IMR-90 (cell line): ENCODE measurements around the gene FAM149B1. TPM values are rescaled to one million over a fixed set of nuclear protein-coding genes. Genes with fewer than 3 reads are reported as not detected.

ENCODE experiments used
- ATAC-seq: fragments of 200-7000 bp; cut with Tn5 transposase; 2 replicates; pipeline ENCODE4 v1.9.1; 2020; ENCODE audit warnings: low read depth, mild to moderate bottlenecking, moderate library complexity
- BruUV-seq: library from RNA; stranded (reverse); fragments of 400-500 nt; replicated peaks from 2 replicates; lab custom pipeline; 2021; lab: Mats Ljungman, UMichigan
- CTCF ChIA-PET: fragments of 300-600 bp; formaldehyde crosslinking; extraction: SDS; loops from one replicate; lab custom pipeline; 2021; ENCODE audit warnings: antibody characterized with exemption; lab: Yijun Ruan, JAX
- POLR2A ChIA-PET: fragments of 300-600 bp; sonication (Branson Sonifier 250); formaldehyde crosslinking; loops from one replicate; lab custom pipeline; 2022; ENCODE audit warnings: antibody characterized with exemption; ENCODE audit not compliant: unreplicated experiment; lab: Charles Lee
- DNase-seq: peaks from one replicate; pipeline ENCODE4 v3.0.0; 2013
- H2AFZ ChIP-seq: replicated peaks from 2 replicates; pipeline ENCODE3; 2013; ENCODE audit warnings: low read length, mild to moderate bottlenecking; ENCODE audit not compliant: poor library complexity
- H2AK5ac ChIP-seq: 2 replicates; pipeline ENCODE4 v1.6.1; 2013; ENCODE audit warnings: low read depth, low read length, inconsistent platforms
- H2AK9ac ChIP-seq: replicated peaks from 2 replicates; pipeline ENCODE3; 2013; ENCODE audit warnings: mild to moderate bottlenecking, low read depth, low read length, moderate library complexity; ENCODE audit not compliant: poor library complexity
- H2BK120ac ChIP-seq: 2 replicates; pipeline ENCODE4 v1.6.1; 2013; ENCODE audit warnings: low read depth, low read length, inconsistent platforms
- H2BK15ac ChIP-seq: 3 replicates; pipeline ENCODE4 v1.6.1; 2013; ENCODE audit warnings: low read depth, low read length, inconsistent platforms
- H2BK20ac ChIP-seq: 2 replicates; pipeline ENCODE4 v1.6.1; 2013; ENCODE audit warnings: low read depth, mild to moderate bottlenecking, inconsistent platforms, low read length, moderate library complexity
- H2BK5ac ChIP-seq: 2 replicates; pipeline ENCODE4 v1.6.1; 2013; ENCODE audit warnings: mild to moderate bottlenecking, low read depth, low read length, inconsistent platforms; ENCODE audit not compliant: poor library complexity, severe bottlenecking
- H3K14ac ChIP-seq: replicated peaks from 2 replicates; pipeline ENCODE4 v1.6.1; 2013; ENCODE audit warnings: low read depth, low read length, inconsistent platforms
- H3K18ac ChIP-seq: 2 replicates; pipeline ENCODE4 v1.6.1; 2013; ENCODE audit warnings: low read depth, low read length, control low read depth
- H3K23ac ChIP-seq: 2 replicates; pipeline ENCODE4 v1.6.1; 2013; ENCODE audit warnings: low read depth, low read length, inconsistent platforms
- H3K27ac ChIP-seq: 2 replicates; pipeline ENCODE4 v1.5.1; 2013; ENCODE audit warnings: mild to moderate bottlenecking, control low read depth, low read length; ENCODE audit not compliant: insufficient read depth
- H3K27me3 ChIP-seq: 2 replicates; pipeline ENCODE4 v1.6.1; 2013; ENCODE audit warnings: low read length; ENCODE audit not compliant: control insufficient read depth, insufficient read depth
- H3K36me3 ChIP-seq: 2 replicates; pipeline ENCODE4 v1.6.1; 2013; ENCODE audit warnings: low read length, mixed read lengths; ENCODE audit not compliant: control insufficient read depth, insufficient read depth
- H3K4ac ChIP-seq: 2 replicates; pipeline ENCODE4 v1.6.1; 2013; ENCODE audit warnings: low read depth, low read length, inconsistent platforms
- H3K4me1 ChIP-seq: 2 replicates; pipeline ENCODE4 v1.6.1; 2013; ENCODE audit warnings: low read length, mixed read lengths; ENCODE audit not compliant: control insufficient read depth, insufficient read depth
- H3K4me2 ChIP-seq: 2 replicates; pipeline ENCODE4 v1.6.1; 2013; ENCODE audit warnings: low read depth, mild to moderate bottlenecking, control low read depth, low read length, moderate library complexity
- H3K4me3 ChIP-seq: 2 replicates; pipeline ENCODE4 v1.5.1; 2013; ENCODE audit warnings: low read depth, mild to moderate bottlenecking, control low read depth, low read length, moderate library complexity; ENCODE audit not compliant: insufficient read depth
- H3K56ac ChIP-seq: 2 replicates; pipeline ENCODE4 v1.6.1; 2013; ENCODE audit warnings: low read length, inconsistent platforms; ENCODE audit not compliant: insufficient read depth; ENCODE audit errors: extremely low read depth
- H3K79me1 ChIP-seq, 2 experiments: 2 replicates each; pipeline ENCODE4 v1.6.1; 2013; ENCODE audit warnings: low read length in 2 of 2, inconsistent platforms in 1 of 2, low read depth in 1 of 2
- H3K9ac ChIP-seq: 2 replicates; pipeline ENCODE4 v1.6.1; 2013; ENCODE audit warnings: low read depth, low read length, control low read depth
- H3K9me1 ChIP-seq: 2 replicates; pipeline ENCODE4 v1.6.1; 2013; ENCODE audit warnings: low read length, inconsistent platforms; ENCODE audit not compliant: insufficient read depth
- H3K9me3 ChIP-seq: 2 replicates; pipeline ENCODE4 v1.6.1; 2013; ENCODE audit warnings: low read length; ENCODE audit not compliant: control insufficient read depth, insufficient read depth
- H4K20me1 ChIP-seq: 2 replicates; pipeline ENCODE4 v1.6.1; 2013; ENCODE audit warnings: low read length, inconsistent platforms; ENCODE audit not compliant: insufficient read depth
- H4K5ac ChIP-seq: 2 replicates; pipeline ENCODE4 v1.6.1; 2013; ENCODE audit warnings: mild to moderate bottlenecking, low read depth, low read length, control low read depth
- H4K8ac ChIP-seq, 2 experiments: 2 replicates each; pipeline ENCODE4 v1.6.1; 2013; ENCODE audit warnings: low read depth in 2 of 2, low read length in 2 of 2, control low read depth in 1 of 2, inconsistent platforms in 1 of 2
- H4K91ac ChIP-seq: 2 replicates; pipeline ENCODE4 v1.6.1; 2013; ENCODE audit warnings: low read depth, low read length, inconsistent platforms; ENCODE audit not compliant: insufficient read depth
- BHLHE40 ChIP-seq: fragments of 150-350 bp; IDR thresholded peaks from 2 replicates; pipeline ENCODE4 v1.6.1; 2016; ENCODE audit warnings: mild to moderate bottlenecking, low read depth, low read length
- CTCF ChIP-seq: conservative IDR thresholded peaks from 2 replicates; pipeline ENCODE4 v1.5.1; 2012; ENCODE audit warnings: mild to moderate bottlenecking, low read depth, low read length, improper control_type of control experiment
- FOS ChIP-seq: fragments of 150-350 bp; IDR thresholded peaks from 2 replicates; pipeline ENCODE4 v1.6.1; 2016; ENCODE audit warnings: low read depth, low read length
- MAFK ChIP-seq: IDR thresholded peaks from 2 replicates; pipeline ENCODE4 v1.6.1; 2012; ENCODE audit warnings: low read depth, low read length, improper control_type of control experiment
- MAZ ChIP-seq: IDR thresholded peaks from 2 replicates; pipeline ENCODE4 v1.6.1; 2012; ENCODE audit warnings: low read depth, mild to moderate bottlenecking, low read length, improper control_type of control experiment, moderate library complexity, borderline replicate concordance
- MXI1 ChIP-seq: IDR thresholded peaks from 2 replicates; pipeline ENCODE4 v1.6.1; 2012; ENCODE audit warnings: low read depth, mild to moderate bottlenecking, low read length, moderate library complexity, borderline replicate concordance
- RAD21 ChIP-seq: IDR thresholded peaks from 2 replicates; pipeline ENCODE4 v1.6.1; 2012; ENCODE audit warnings: low read length, improper control_type of control experiment
- RCOR1 ChIP-seq: IDR thresholded peaks from 2 replicates; pipeline ENCODE4 v1.6.1; 2012; ENCODE audit warnings: mild to moderate bottlenecking, low read length, improper control_type of control experiment; ENCODE audit not compliant: insufficient replicate concordance
- RFX5 ChIP-seq: IDR thresholded peaks from 2 replicates; pipeline ENCODE4 v1.8.0; 2012; ENCODE audit warnings: low read depth, mild to moderate bottlenecking, low read length, moderate library complexity
- WGBS, 2 experiments: methylation state at CpG; one replicate each; pipeline versions ENCODE4 v1.1.5 to v1.1.7; 2013; ENCODE audit warnings: missing lambda C conversion rate in 2 of 2; ENCODE audit not compliant: insufficient read length in 1 of 2; ENCODE audit errors: extremely low coverage in 2 of 2; 5-methylcytosine and 5-hydroxymethylcytosine counted together
- dilution Hi-C: fragments of 300-500 bp; cut with HindIII; formaldehyde crosslinking; loops from one replicate; pipeline ENCODE4 v1.14.3; 2018; ENCODE audit warnings: low sequenced_read_pairs; ENCODE audit not compliant: unreplicated experiment
- in situ Hi-C: fragments of 300-500 bp; cut with MboI; formaldehyde crosslinking; loops from 3 replicates; pipeline ENCODE4 v1.14.3; 2019; ENCODE audit warnings: low sequenced_read_pairs, inconsistent platforms, mixed read lengths
- intact Hi-C: fragments of 100-400 bp; cut with micrococcal nuclease; formaldehyde crosslinking; loops from 2 replicates; pipeline ENCODE4 v1.10.0; 2022
- polyA plus RNA-seq, 3 experiments: library from polyadenylated mRNA; depleted of rRNA; stranded (reverse); fragments of >200 nt; gene quantifications; 2 replicates each; pipeline ENCODE4 v1.2.3, GENCODE V29; 2012; ENCODE audit warnings: low replicate concordance in 1 of 3
- total RNA-seq: library from RNA; depleted of rRNA; stranded (reverse); fragments of >200 nt; gene quantifications from 2 replicates; pipeline ENCODE4 v1.2.3, GENCODE V29; 2012
- TF ChIP-seq, protein P1 (sequence below): fragments of 150-350 bp; IDR thresholded peaks from 2 replicates; pipeline ENCODE4 v1.6.1; 2017; ENCODE audit warnings: mild to moderate bottlenecking, antibody characterized with exemption, low read length, low read depth

Gene FAM149B1
- total and polyA plus RNA-seq, 2 of the 4 experiments (the other 2 are of a cell fraction), result 21.7 to 28.3 TPM

GRCh38 chr10:73161079-73161478 is 6.8 kb upstream of the FAM149B1 start:
- BruUV-seq, result no TSS peak
- no peak overlapping the region for H4K91ac ChIP-seq
- no peaks in the 10 kb centered on the region for H3K27me3 ChIP-seq
- no CpG with 5 or more reads among the region's 1 CpG for WGBS, 2 experiments
- H3K9me1 ChIP-seq, result no peaks in the 10 kb centered on the region
- H3K18ac ChIP-seq, result no peak overlapping the region
- H3K4me1 ChIP-seq, result no peaks in the 10 kb centered on the region
- no peak overlapping the region for H3K4me3 ChIP-seq
- no peak overlapping the region for H4K8ac ChIP-seq
- no peak overlapping the region for H2BK20ac ChIP-seq
- peaks cover 10% of the 10 kb centered on the region; the same call in 1 of the 2 replicates for H4K20me1 ChIP-seq
- no peak overlapping the region for H3K27ac ChIP-seq
- H3K14ac ChIP-seq, result no peak overlapping the region
- no peak overlapping the region for H3K4me2 ChIP-seq
- H4K5ac ChIP-seq, result no peak overlapping the region
- no peak overlapping the region for H2BK120ac ChIP-seq
- H2AK5ac ChIP-seq, result no peak overlapping the region
- no peak overlapping the region for H3K23ac ChIP-seq
- CTCF ChIA-PET, result interaction anchor here (0.8 kb wide), 1 partner anchor 9 kb away, joined by 3 read pairs; no protein-coding TSS in a partner anchor
- DNase-seq (no peak), ATAC-seq (no peak)
- H3K9me3 ChIP-seq, result no peaks in the 10 kb centered on the region
- in situ Hi-C loops, result no loop called here
- H2BK15ac ChIP-seq, result no peak overlapping the region
- no peak overlapping the region for H3K56ac ChIP-seq
- dilution Hi-C loops, result no loop called here
- peaks cover 18 to 24% of the 10 kb centered on the region in 2 experiments for H3K79me1 ChIP-seq
- H3K4ac ChIP-seq, result no peak overlapping the region
- POLR2A ChIA-PET, result no interaction called here
- no peak for TF ChIP-seq MXI1
- no peak for TF ChIP-seq FOS
- TF ChIP-seq MAFK, result no peak
- TF ChIP-seq, protein P1, sequence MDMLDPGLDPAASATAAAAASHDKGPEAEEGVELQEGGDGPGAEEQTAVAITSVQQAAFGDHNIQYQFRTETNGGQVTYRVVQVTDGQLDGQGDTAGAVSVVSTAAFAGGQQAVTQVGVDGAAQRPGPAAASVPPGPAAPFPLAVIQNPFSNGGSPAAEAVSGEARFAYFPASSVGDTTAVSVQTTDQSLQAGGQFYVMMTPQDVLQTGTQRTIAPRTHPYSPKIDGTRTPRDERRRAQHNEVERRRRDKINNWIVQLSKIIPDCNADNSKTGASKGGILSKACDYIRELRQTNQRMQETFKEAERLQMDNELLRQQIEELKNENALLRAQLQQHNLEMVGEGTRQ, result no peak
- no peak for TF ChIP-seq BHLHE40
- TF ChIP-seq RCOR1, result no peak
- no peak for TF ChIP-seq RAD21
- no peak for TF ChIP-seq CTCF
- TF ChIP-seq MAZ, result no peak
- TF ChIP-seq RFX5, result no peak
- H2BK5ac ChIP-seq, result no peak overlapping the region
- no peak overlapping the region for H2AK9ac ChIP-seq
- H3K9ac ChIP-seq, result no peak overlapping the region
- intact Hi-C loops, result no loop called here
- peaks cover 17% of the 10 kb centered on the region for H3K36me3 ChIP-seq
- no peak overlapping the region for H2AFZ ChIP-seq
